HG03378 (cell line): ENCODE measurements around the gene RELT.

Experiments used
- ATAC-seq: cut with Tn5 transposase; IDR thresholded peaks from one replicate; pipeline ENCODE4 v1.9.1; 2021; ENCODE audit warnings: mild to moderate bottlenecking, moderate library complexity; ENCODE audit not compliant: unreplicated experiment

The RELT gene

DNA sequence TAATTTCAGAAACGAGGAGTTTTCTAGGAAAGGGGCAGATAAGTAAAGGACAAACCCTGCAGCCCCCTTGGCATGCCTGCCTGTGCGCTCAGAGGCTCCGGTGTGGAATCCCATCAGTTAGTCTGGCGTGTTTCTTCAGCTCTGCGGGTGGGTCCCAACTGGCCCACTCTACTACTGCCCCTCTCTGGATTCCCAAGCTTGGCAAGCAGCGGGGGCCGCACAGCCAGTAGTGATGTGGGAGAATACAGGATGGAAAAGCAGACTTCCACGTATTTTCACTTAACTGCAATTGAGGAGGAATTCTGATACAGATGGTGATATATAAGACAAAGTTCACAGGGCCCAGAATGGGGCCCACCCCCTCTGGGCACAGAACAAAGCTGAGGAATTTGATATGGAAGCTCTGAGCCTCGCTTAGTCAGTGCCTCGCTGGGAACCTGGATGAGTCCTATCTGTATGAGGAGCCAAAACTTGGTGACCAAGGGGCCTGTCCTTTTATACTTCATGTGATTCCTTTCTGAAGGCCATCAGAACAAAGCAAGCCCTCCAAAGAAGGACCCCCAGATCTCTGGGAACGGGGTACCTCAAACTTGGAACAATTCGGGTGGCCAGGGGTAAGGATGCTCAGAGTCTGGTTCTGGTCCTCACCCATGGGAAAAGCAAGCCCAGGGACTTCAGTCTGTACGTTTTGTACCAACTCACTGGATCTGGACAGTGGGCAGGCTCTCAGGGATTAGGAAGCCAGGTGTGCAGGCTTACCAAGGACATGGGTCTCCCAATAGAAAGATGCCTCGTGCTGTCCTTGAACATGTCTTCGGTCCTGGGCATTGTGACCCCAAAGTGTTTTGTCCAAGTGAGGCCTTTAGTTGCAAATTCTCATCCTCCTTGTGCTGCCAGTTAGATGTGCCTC, 26.0 kb downstream of the RELT start:
- ATAC-seq: no peak

DNA sequence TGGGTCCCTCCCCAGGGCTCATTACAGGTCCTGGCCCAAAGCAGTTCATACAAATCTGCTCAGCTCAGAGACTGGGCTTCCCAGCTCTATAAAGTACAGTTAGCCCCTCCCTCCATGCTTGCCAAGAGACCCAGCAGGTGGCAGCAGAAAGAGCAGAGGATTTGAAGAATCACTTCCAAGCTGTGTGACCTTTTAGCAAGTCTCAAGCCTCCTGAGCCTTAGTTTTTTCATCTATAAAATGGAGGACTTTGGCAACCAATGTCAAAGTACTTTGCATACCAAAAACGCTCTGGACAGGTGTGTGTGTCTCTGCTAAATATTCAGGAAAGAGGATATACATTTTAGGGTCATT, 26.6 kb downstream of the RELT start:
- no peak for ATAC-seq

DNA sequence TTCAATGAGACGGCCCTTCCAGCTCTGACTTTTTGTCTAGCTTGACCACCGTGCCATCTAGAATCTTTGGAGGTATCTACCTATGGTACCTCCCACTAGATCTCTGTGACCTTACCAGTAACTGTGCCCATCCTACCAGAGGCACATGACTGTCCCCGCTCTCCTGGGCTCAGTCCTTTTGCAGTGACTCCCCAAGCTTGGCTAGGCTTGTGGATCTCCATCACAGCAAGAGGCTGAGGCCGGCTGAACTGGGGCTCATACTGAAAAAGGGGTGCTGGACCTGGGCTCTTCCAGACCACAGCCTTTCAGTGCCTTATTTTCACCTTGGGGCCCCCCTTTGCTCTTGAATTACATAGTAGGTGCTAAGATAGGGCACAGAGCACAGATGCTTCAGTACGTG, 27.3 kb downstream of the RELT start:
- no peak for ATAC-seq

DNA sequence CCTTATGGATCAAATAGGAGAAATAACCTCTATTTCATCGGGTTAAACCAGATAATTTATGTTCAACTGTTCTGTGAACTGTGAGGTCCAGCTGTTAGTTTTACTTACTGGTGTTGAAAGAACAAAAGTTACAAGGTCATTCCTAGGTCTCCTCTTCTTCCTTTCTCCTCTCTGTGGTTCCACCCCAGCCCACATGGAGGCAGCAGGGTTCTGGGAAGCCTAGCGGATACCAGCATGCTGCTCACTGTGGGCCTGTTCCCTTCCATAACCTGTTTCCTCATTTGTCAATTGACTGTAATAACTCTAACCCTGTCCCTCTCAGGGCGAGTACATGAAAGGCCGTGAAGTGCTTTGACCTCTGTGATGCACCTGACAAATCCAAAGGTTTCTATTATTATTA, 27.8 kb downstream of the RELT start:
- no peak for ATAC-seq

DNA sequence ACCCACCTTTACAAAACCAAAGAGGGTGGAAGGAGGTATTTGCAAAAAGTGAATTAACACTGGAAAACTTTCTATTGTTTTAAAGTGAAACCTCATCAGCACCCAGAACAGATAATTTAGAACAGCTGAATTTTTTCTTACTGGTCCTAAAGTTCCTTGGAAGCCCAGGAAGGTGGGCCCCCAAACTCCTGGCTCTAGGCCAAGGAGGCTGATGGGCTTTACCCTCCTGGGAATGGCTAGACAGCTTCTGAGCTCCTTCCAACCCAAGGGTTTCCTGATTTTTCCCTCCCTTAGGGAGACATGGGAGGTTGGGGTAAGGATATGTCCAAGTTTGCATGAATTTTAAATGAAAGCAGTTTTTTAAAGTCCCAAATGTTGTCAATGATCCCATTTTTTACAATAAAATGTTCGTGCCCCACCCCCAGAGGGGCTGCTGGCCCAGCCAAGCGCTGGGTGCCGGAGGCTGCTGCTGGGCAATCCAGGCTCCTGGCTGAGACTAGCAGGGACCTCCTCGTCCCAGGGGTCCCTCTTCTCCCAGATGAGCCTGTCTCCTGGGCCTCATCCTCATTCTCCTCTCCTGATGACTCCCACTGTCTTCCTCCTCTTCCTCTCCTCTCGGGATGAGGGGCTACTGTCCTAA, 28.4 kb downstream of the RELT start:
- no peak for ATAC-seq

- no peak for ATAC-seq
Observed at GRCh38 chr11:73405146-73405510, 28.9 kb downstream of the RELT start.

DNA sequence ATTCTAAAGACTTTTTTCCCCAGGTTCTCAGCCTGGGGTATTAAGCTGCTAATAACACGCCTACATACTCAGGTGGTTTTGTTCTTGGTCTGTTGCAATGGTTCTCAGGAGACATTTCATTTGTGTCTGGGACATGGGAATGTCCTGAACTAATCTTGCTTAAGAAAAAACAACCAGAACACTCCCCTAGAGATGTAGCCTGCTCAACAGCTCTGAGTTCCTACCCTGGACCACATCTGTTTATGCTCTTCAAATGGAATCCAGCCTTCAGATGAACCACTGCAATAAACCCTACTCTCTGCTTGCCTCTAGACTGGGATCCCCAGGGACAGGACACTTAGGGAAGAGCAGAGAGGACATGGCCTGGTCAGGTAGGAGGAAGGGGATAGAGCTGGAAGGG, 29.9 kb downstream of the RELT start:
- ATAC-seq: no peak

- no peak for ATAC-seq
Observed at GRCh38 chr11:73406619-73407018, 30.4 kb downstream of the RELT start.

GRCh38 chr11:73409431-73409830, 33.2 kb downstream of the RELT start:
- ATAC-seq: no peak

- no peak for ATAC-seq
Observed at GRCh38 chr11:73410627-73411026, 34.4 kb downstream of the RELT start.

GRCh38 chr11:73411031-73411430, 34.8 kb downstream of the RELT start:
- no peak for ATAC-seq

GRCh38 chr11:73412308-73412707, 36.1 kb downstream of the RELT start:
- ATAC-seq: no peak

GRCh38 chr11:73413256-73413655, 37.1 kb downstream of the RELT start:
- ATAC-seq: no peak

- ATAC-seq: no peak
Observed at GRCh38 chr11:73414977-73415651, 38.9 kb downstream of the RELT start.

- no peak for ATAC-seq
Observed at GRCh38 chr11:73415854-73416615, 39.8 kb downstream of the RELT start.

- ATAC-seq: no peak
Observed at GRCh38 chr11:73416786-73417185, 40.6 kb downstream of the RELT start.

DNA sequence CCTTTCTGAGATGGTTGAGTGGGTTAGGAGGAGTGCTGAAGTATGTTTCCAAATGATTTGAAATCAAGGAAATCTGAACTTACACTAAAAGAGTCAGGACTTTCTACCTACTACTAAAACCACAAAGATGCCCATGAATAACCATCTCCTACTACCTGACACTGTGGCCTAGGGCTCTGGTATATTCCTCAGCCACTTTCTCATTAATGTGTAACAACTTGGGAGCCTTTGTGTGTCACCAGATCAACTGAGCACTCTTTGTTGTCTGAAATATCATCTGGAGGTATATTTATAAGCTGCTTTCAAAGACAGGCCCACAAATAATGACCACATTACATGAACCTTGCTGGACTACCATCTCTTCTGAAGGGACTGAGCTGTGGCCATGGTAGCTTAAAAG, 43.9 kb downstream of the RELT start:
- ATAC-seq: no peak

- no peak for ATAC-seq
Observed at GRCh38 chr11:73422886-73423285, 46.7 kb downstream of the RELT start.

GRCh38 chr11:73423506-73423905, 47.3 kb downstream of the RELT start:
- ATAC-seq: no peak

DNA sequence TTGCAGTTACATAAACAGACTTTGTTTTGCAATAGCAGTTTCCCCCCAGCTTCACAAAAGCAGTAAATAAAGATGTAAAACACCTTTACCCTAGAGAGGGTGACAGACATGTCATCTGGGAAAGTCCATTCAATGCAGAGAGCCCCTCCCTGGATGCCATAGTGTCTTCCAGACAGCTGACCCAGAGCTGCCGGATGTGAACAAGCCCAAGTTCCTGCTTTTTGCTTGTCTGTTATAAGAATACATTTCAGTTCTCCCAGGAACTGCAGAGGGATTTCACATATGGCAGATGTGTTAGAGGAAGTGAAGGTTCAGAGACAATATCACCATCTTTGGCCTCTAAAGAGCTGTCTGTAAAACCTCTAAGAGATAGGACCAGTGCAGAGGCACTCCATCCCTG, 48.9 kb downstream of the RELT start:
- no peak for ATAC-seq

DNA sequence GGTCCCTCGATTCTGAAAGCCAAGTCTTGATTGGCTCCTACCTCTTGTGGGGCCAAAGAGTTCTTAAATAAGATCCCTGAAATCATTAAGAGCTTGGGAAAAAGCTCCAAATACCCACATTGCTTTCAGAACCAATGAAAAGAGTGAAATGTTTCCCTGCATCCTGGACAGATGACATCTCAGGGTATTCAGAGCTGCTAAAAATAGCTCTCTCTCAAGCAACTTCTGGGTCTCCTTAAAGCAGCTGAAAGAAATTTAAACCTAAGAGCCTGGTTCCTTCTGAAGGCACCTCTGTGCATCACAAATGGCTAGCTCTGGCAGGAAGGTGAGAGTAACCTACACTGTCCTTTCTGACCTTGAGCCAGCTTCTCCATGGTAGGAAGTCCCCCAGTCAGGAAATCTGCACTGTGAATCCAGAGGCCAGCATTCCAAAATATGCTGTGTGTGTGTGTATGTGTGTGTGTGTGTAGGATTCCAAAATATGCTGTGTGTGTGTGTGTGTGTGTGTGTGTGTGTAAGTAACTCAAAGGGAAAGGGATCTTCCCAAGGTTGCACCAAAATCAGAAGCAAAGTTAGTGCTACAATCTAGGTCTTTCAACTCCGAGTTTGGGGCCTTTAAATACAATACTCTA, 50.1 kb downstream of the RELT start:
- no peak for ATAC-seq
